IMR-90 (cell line): ENCODE measurements around the gene KRTAP9-6. TPM values are rescaled to one million over a fixed set of nuclear protein-coding genes. Genes with fewer than 3 reads are reported as not detected.
A peak's percentile ranks its signal among the peaks of the same experiment; 100 is the strongest.

Source experiments
- ATAC-seq: fragments of 200-7000 bp; cut with Tn5 transposase; 2 replicates; pipeline ENCODE4 v1.9.1; 2020; ENCODE audit warnings: low read depth, mild to moderate bottlenecking, moderate library complexity
- BruUV-seq: library from RNA; stranded (reverse); fragments of 400-500 nt; replicated peaks from 2 replicates; lab custom pipeline; 2021; lab: Mats Ljungman, UMichigan
- CTCF ChIA-PET: fragments of 300-600 bp; formaldehyde crosslinking; extraction: SDS; loops from one replicate; lab custom pipeline; 2021; ENCODE audit warnings: antibody characterized with exemption; lab: Yijun Ruan, JAX
- POLR2A ChIA-PET: fragments of 300-600 bp; sonication (Branson Sonifier 250); formaldehyde crosslinking; loops from one replicate; lab custom pipeline; 2022; ENCODE audit warnings: antibody characterized with exemption; ENCODE audit not compliant: unreplicated experiment; lab: Charles Lee
- DNase-seq: peaks from one replicate; pipeline ENCODE4 v3.0.0; 2013
- H2AFZ ChIP-seq: replicated peaks from 2 replicates; pipeline ENCODE3; 2013; ENCODE audit warnings: low read length, mild to moderate bottlenecking; ENCODE audit not compliant: poor library complexity
- H2AK5ac ChIP-seq: 2 replicates; pipeline ENCODE4 v1.6.1; 2013; ENCODE audit warnings: low read depth, low read length, inconsistent platforms
- H2AK9ac ChIP-seq: replicated peaks from 2 replicates; pipeline ENCODE3; 2013; ENCODE audit warnings: mild to moderate bottlenecking, low read depth, low read length, moderate library complexity; ENCODE audit not compliant: poor library complexity
- H2BK120ac ChIP-seq: 2 replicates; pipeline ENCODE4 v1.6.1; 2013; ENCODE audit warnings: low read depth, low read length, inconsistent platforms
- H2BK15ac ChIP-seq: 3 replicates; pipeline ENCODE4 v1.6.1; 2013; ENCODE audit warnings: low read depth, low read length, inconsistent platforms
- H2BK20ac ChIP-seq: 2 replicates; pipeline ENCODE4 v1.6.1; 2013; ENCODE audit warnings: low read depth, mild to moderate bottlenecking, inconsistent platforms, low read length, moderate library complexity
- H2BK5ac ChIP-seq: 2 replicates; pipeline ENCODE4 v1.6.1; 2013; ENCODE audit warnings: mild to moderate bottlenecking, low read depth, low read length, inconsistent platforms; ENCODE audit not compliant: poor library complexity, severe bottlenecking
- H3K14ac ChIP-seq: replicated peaks from 2 replicates; pipeline ENCODE4 v1.6.1; 2013; ENCODE audit warnings: low read depth, low read length, inconsistent platforms
- H3K18ac ChIP-seq: 2 replicates; pipeline ENCODE4 v1.6.1; 2013; ENCODE audit warnings: low read depth, low read length, control low read depth
- H3K23ac ChIP-seq: 2 replicates; pipeline ENCODE4 v1.6.1; 2013; ENCODE audit warnings: low read depth, low read length, inconsistent platforms
- H3K27ac ChIP-seq: 2 replicates; pipeline ENCODE4 v1.5.1; 2013; ENCODE audit warnings: mild to moderate bottlenecking, control low read depth, low read length; ENCODE audit not compliant: insufficient read depth
- H3K27me3 ChIP-seq: 2 replicates; pipeline ENCODE4 v1.6.1; 2013; ENCODE audit warnings: low read length; ENCODE audit not compliant: control insufficient read depth, insufficient read depth
- H3K36me3 ChIP-seq: 2 replicates; pipeline ENCODE4 v1.6.1; 2013; ENCODE audit warnings: low read length, mixed read lengths; ENCODE audit not compliant: control insufficient read depth, insufficient read depth
- H3K4ac ChIP-seq: 2 replicates; pipeline ENCODE4 v1.6.1; 2013; ENCODE audit warnings: low read depth, low read length, inconsistent platforms
- H3K4me1 ChIP-seq: 2 replicates; pipeline ENCODE4 v1.6.1; 2013; ENCODE audit warnings: low read length, mixed read lengths; ENCODE audit not compliant: control insufficient read depth, insufficient read depth
- H3K4me2 ChIP-seq: 2 replicates; pipeline ENCODE4 v1.6.1; 2013; ENCODE audit warnings: low read depth, mild to moderate bottlenecking, control low read depth, low read length, moderate library complexity
- H3K4me3 ChIP-seq: 2 replicates; pipeline ENCODE4 v1.5.1; 2013; ENCODE audit warnings: low read depth, mild to moderate bottlenecking, control low read depth, low read length, moderate library complexity; ENCODE audit not compliant: insufficient read depth
- H3K56ac ChIP-seq: 2 replicates; pipeline ENCODE4 v1.6.1; 2013; ENCODE audit warnings: low read length, inconsistent platforms; ENCODE audit not compliant: insufficient read depth; ENCODE audit errors: extremely low read depth
- H3K79me1 ChIP-seq, 2 experiments: 2 replicates each; pipeline ENCODE4 v1.6.1; 2013; ENCODE audit warnings: low read length in 2 of 2, inconsistent platforms in 1 of 2, low read depth in 1 of 2
- H3K9ac ChIP-seq: 2 replicates; pipeline ENCODE4 v1.6.1; 2013; ENCODE audit warnings: low read depth, low read length, control low read depth
- H3K9me1 ChIP-seq: 2 replicates; pipeline ENCODE4 v1.6.1; 2013; ENCODE audit warnings: low read length, inconsistent platforms; ENCODE audit not compliant: insufficient read depth
- H3K9me3 ChIP-seq: 2 replicates; pipeline ENCODE4 v1.6.1; 2013; ENCODE audit warnings: low read length; ENCODE audit not compliant: control insufficient read depth, insufficient read depth
- H4K20me1 ChIP-seq: 2 replicates; pipeline ENCODE4 v1.6.1; 2013; ENCODE audit warnings: low read length, inconsistent platforms; ENCODE audit not compliant: insufficient read depth
- H4K5ac ChIP-seq: 2 replicates; pipeline ENCODE4 v1.6.1; 2013; ENCODE audit warnings: mild to moderate bottlenecking, low read depth, low read length, control low read depth
- H4K8ac ChIP-seq, 2 experiments: 2 replicates each; pipeline ENCODE4 v1.6.1; 2013; ENCODE audit warnings: low read depth in 2 of 2, low read length in 2 of 2, control low read depth in 1 of 2, inconsistent platforms in 1 of 2
- H4K91ac ChIP-seq: 2 replicates; pipeline ENCODE4 v1.6.1; 2013; ENCODE audit warnings: low read depth, low read length, inconsistent platforms; ENCODE audit not compliant: insufficient read depth
- BHLHE40 ChIP-seq: fragments of 150-350 bp; IDR thresholded peaks from 2 replicates; pipeline ENCODE4 v1.6.1; 2016; ENCODE audit warnings: mild to moderate bottlenecking, low read depth, low read length
- CTCF ChIP-seq: conservative IDR thresholded peaks from 2 replicates; pipeline ENCODE4 v1.5.1; 2012; ENCODE audit warnings: mild to moderate bottlenecking, low read depth, low read length, improper control_type of control experiment
- FOS ChIP-seq: fragments of 150-350 bp; IDR thresholded peaks from 2 replicates; pipeline ENCODE4 v1.6.1; 2016; ENCODE audit warnings: low read depth, low read length
- MXI1 ChIP-seq: IDR thresholded peaks from 2 replicates; pipeline ENCODE4 v1.6.1; 2012; ENCODE audit warnings: low read depth, mild to moderate bottlenecking, low read length, moderate library complexity, borderline replicate concordance
- NFE2L2 ChIP-seq: fragments of 150-350 bp; IDR thresholded peaks from 2 replicates; pipeline ENCODE4 v1.6.1; 2016; ENCODE audit warnings: low read depth, mild to moderate bottlenecking, low read length
- RCOR1 ChIP-seq: IDR thresholded peaks from 2 replicates; pipeline ENCODE4 v1.6.1; 2012; ENCODE audit warnings: mild to moderate bottlenecking, low read length, improper control_type of control experiment; ENCODE audit not compliant: insufficient replicate concordance
- SMC3 ChIP-seq: fragments of 150-350 bp; IDR thresholded peaks from 2 replicates; pipeline ENCODE4 v1.6.1; 2016; ENCODE audit warnings: low read depth, mild to moderate bottlenecking, antibody characterized with exemption, low read length, moderate library complexity
- USF2 ChIP-seq: fragments of 150-350 bp; IDR thresholded peaks from 2 replicates; pipeline ENCODE4 v1.6.1; 2017; ENCODE audit warnings: mild to moderate bottlenecking, antibody characterized with exemption, low read length, low read depth
- WGBS, 2 experiments: methylation state at CpG; one replicate each; pipeline versions ENCODE4 v1.1.5 to v1.1.7; 2013; ENCODE audit warnings: missing lambda C conversion rate in 2 of 2; ENCODE audit not compliant: insufficient read length in 1 of 2; ENCODE audit errors: extremely low coverage in 2 of 2; 5-methylcytosine and 5-hydroxymethylcytosine counted together
- dilution Hi-C: fragments of 300-500 bp; cut with HindIII; formaldehyde crosslinking; loops from one replicate; pipeline ENCODE4 v1.14.3; 2018; ENCODE audit warnings: low sequenced_read_pairs; ENCODE audit not compliant: unreplicated experiment
- in situ Hi-C: fragments of 300-500 bp; cut with MboI; formaldehyde crosslinking; loops from 3 replicates; pipeline ENCODE4 v1.14.3; 2019; ENCODE audit warnings: low sequenced_read_pairs, inconsistent platforms, mixed read lengths
- intact Hi-C: fragments of 100-400 bp; cut with micrococcal nuclease; formaldehyde crosslinking; loops from 2 replicates; pipeline ENCODE4 v1.10.0; 2022
- polyA plus RNA-seq, 3 experiments: library from polyadenylated mRNA; depleted of rRNA; stranded (reverse); fragments of >200 nt; gene quantifications; 2 replicates each; pipeline ENCODE4 v1.2.3, GENCODE V29; 2012; ENCODE audit warnings: low replicate concordance in 1 of 3
- total RNA-seq: library from RNA; depleted of rRNA; stranded (reverse); fragments of >200 nt; gene quantifications from 2 replicates; pipeline ENCODE4 v1.2.3, GENCODE V29; 2012

Gene KRTAP9-6
- total and polyA plus RNA-seq, 2 of the 4 experiments (the other 2 are of a cell fraction) = not detected

GRCh38 chr17:41284043-41284442, 18.9 kb downstream of the KRTAP9-6 start:
- Histone ChIP-seq H4K91ac (peak overlapping the region; percentile 94), H3K9ac (peak overlapping the region; percentile 18; the same call in 1 of the 2 replicates), H2BK20ac (peak overlapping the region; percentile 81), H3K4ac (peak overlapping the region; percentile 80), H3K18ac (peak overlapping the region; percentile 96; the same call in 1 of the 2 replicates), H4K8ac (peak overlapping the region; percentile 26 to 79; a peak in 3 of 4 replicates), H2AK5ac (peak overlapping the region; percentile 88), H2AFZ (no peak overlapping the region), H3K79me1 (no peaks in the 10 kb centered on the region), H3K4me3 (no peak overlapping the region), H3K4me2 (peak overlapping the region; percentile 46; the same call in 1 of the 2 replicates), H2BK120ac (peak overlapping the region; percentile 92), H2BK15ac (peak overlapping the region; percentile 77; the same call in 1 of the 3 replicates), H3K14ac (peak overlapping the region; percentile 88), H3K27me3 (no peaks in the 10 kb centered on the region), H4K20me1 (no peaks in the 10 kb centered on the region), H3K9me1 (peaks cover 7% of the 10 kb centered on the region), H2BK5ac (peak overlapping the region; percentile 71), H3K56ac (peak overlapping the region; percentile 33), H3K36me3 (no peaks in the 10 kb centered on the region), H3K4me1 (peaks cover 4% of the 10 kb centered on the region; the same call in 1 of the 2 replicates), H4K5ac (peak overlapping the region; percentile 77; the same call in 1 of the 2 replicates), H2AK9ac (no peak overlapping the region), H3K23ac (peak overlapping the region; percentile 19), H3K27ac (peak overlapping the region; percentile 15; the same call in 1 of the 2 replicates), H3K9me3 (no peaks in the 10 kb centered on the region)
- dilution Hi-C loops = no loop called here
- TF ChIP-seq NFE2L2 (no peak), BHLHE40 (no peak), FOS (no peak), SMC3 (no peak), MXI1 (no peak), RCOR1 (no peak), USF2 (no peak), CTCF (no peak)
- CTCF ChIA-PET = no interaction called here
- no TSS peak for BruUV-seq
- intact Hi-C loops = no loop called here
- 80% methylated on average over 1 of the region's 3 CpGs; no CpG with 5 or more reads in 1 of the 2 experiments for WGBS, 2 experiments
- in situ Hi-C loops = no loop called here
- ATAC-seq = peak; percentile 76
- POLR2A ChIA-PET = no interaction called here
- peak; percentile 41 for DNase-seq
